22Rv1 (cell line): ENCODE results near the gene TUFT1.

Source experiments
- CTCF ChIP-seq: fragments of 450-650 bp; IDR thresholded peaks from 2 replicates; pipeline ENCODE4 v1.5.1; 2017; ENCODE audit warnings: mild to moderate bottlenecking
- ZFX ChIP-seq: fragments of 450-650 bp; IDR thresholded peaks from 2 replicates; pipeline ENCODE4 v1.6.1; 2017; ENCODE audit warnings: antibody characterized with exemption, borderline replicate concordance

GRCh38 chr1:151510957-151511635, 29.0 kb upstream of the TUFT1 start, which contains the start of gene CGN:
- TF ChIP-seq CTCF (no peak), ZFX (no peak)
